T-cell (primary cell): ENCODE measurements around the gene TBC1D30. TPM values are rescaled to one million over a fixed set of nuclear protein-coding genes. Genes with fewer than 3 reads are reported as not detected.

Source experiments
- ATAC-seq, 4 experiments: fragments of 200-7000 bp in 3 of 4; fragments of 150-1000 bp in 1 of 4; cut with Tn5 transposase; replicated peaks in 1 of 4; 1 replicate in 3 of 4; 2 replicates in 1 of 4; pipeline ENCODE4 v1.10.0; 2021; ENCODE audit warnings: moderate library complexity in 3 of 4, mild to moderate bottlenecking in 2 of 4, moderate number of reproducible peaks in 1 of 4
- CTCF ChIA-PET, 2 donors: fragments of 300-600 bp; sonication (Branson Sonifier 250); formaldehyde crosslinking; loops; one replicate each; lab custom pipeline; 2022; ENCODE audit warnings: antibody characterized with exemption in 2 of 2; lab: Charles Lee
- POLR2A ChIA-PET, 2 donors: fragments of 300-600 bp; sonication (Branson Sonifier 250); formaldehyde crosslinking; loops; one replicate each; lab custom pipeline; 2022; ENCODE audit warnings: antibody characterized with exemption in 2 of 2; lab: Charles Lee
- DNase-seq, 35 experiments: peaks; one replicate each; pipeline versions ENCODE4 v3.0.0 to v3.0.0-alpha.2; 2013 to 2023
- H3K27ac ChIP-seq: one replicate; pipeline ENCODE4 v1.5.1; 2013; ENCODE audit warnings: low read length
- H3K27me3 ChIP-seq, 2 experiments: replicated peaks in 1 of 2; 1 replicate in 1 of 2; 2 replicates in 1 of 2; pipeline versions ENCODE4 v1.6.1 to v1.7.0; 2013; ENCODE audit warnings: low read length in 1 of 2, mixed read lengths in 1 of 2; ENCODE audit not compliant: control insufficient read depth in 2 of 2, insufficient read depth in 2 of 2; ENCODE audit errors: extremely low read depth in 1 of 2
- H3K36me3 ChIP-seq, 2 donors: 1 replicate in 1 of 2; 2 replicates in 1 of 2; pipeline versions ENCODE4 v1.6.1 to v1.7.0; 2013; ENCODE audit warnings: low read length in 1 of 2; ENCODE audit not compliant: control insufficient read depth in 2 of 2, insufficient read depth in 1 of 2; ENCODE audit errors: extremely low read depth in 1 of 2
- H3K4me1 ChIP-seq, 2 experiments: 1 replicate in 1 of 2; 2 replicates in 1 of 2; pipeline versions ENCODE4 v1.6.1 to v1.7.0; 2013; ENCODE audit warnings: low read length in 2 of 2, mixed read lengths in 1 of 2; ENCODE audit not compliant: insufficient read depth in 2 of 2, control insufficient read depth in 1 of 2; ENCODE audit errors: extremely low read depth in 1 of 2
- H3K4me3 ChIP-seq, 2 donors: 1 replicate in 1 of 2; 2 replicates in 1 of 2; pipeline versions ENCODE4 v1.5.1 to v1.7.0; 2013; ENCODE audit warnings: mild to moderate bottlenecking in 2 of 2, low read length in 1 of 2, moderate library complexity in 1 of 2; ENCODE audit not compliant: control insufficient read depth in 1 of 2; ENCODE audit errors: extremely low read depth in 1 of 2
- H3K9me3 ChIP-seq: 2 replicates; pipeline ENCODE4 v1.7.0; 2013
- H3K27ac Mint-ChIP-seq, 2 donors: one replicate each; pipeline ENCODE4 v1.8.0; 2020 to 2021; ENCODE audit warnings: mild to moderate bottlenecking in 2 of 2, mixed read lengths in 2 of 2
- H3K27me3 Mint-ChIP-seq, 2 donors: one replicate each; pipeline ENCODE4 v1.8.0; 2021 to 2022; ENCODE audit warnings: mixed read lengths in 2 of 2
- H3K36me3 Mint-ChIP-seq: one replicate; pipeline ENCODE4 v1.8.0; 2021; ENCODE audit warnings: mixed read lengths
- H3K4me1 Mint-ChIP-seq, 3 donors: one replicate each; pipeline ENCODE4 v1.8.0; 2020 to 2022; ENCODE audit warnings: mixed read lengths in 3 of 3, mild to moderate bottlenecking in 1 of 3
- H3K4me3 Mint-ChIP-seq, 3 donors: one replicate each; pipeline ENCODE4 v1.8.0; 2020 to 2022; ENCODE audit warnings: mild to moderate bottlenecking in 3 of 3, mixed read lengths in 3 of 3, moderate library complexity in 3 of 3
- H3K9me3 Mint-ChIP-seq, 3 donors: one replicate each; pipeline ENCODE4 v1.8.0; 2020 to 2022; ENCODE audit warnings: mixed read lengths in 3 of 3
- WGBS: methylation state at CpG from one replicate; pipeline ENCODE4 v1.1.5; 2013; ENCODE audit warnings: missing lambda C conversion rate; ENCODE audit not compliant: insufficient coverage; 5-methylcytosine and 5-hydroxymethylcytosine counted together
- total RNA-seq, 35 experiments: library from RNA in 6 of 35; stranded (reverse) in 6 of 35; fragments of 120-200 nt in 1 of 35; gene quantifications; one replicate each; pipeline versions ENCODE4 v1.2.1 to v1.2.4 and lab custom pipeline; 2013 to 2026

The TBC1D30 gene
- total RNA-seq, 5 donors from 2014 or later (not counting 1 experiment from before 2014, with no cell fraction given), result 0.07 to 0.73 (median 0.41) TPM

DNA sequence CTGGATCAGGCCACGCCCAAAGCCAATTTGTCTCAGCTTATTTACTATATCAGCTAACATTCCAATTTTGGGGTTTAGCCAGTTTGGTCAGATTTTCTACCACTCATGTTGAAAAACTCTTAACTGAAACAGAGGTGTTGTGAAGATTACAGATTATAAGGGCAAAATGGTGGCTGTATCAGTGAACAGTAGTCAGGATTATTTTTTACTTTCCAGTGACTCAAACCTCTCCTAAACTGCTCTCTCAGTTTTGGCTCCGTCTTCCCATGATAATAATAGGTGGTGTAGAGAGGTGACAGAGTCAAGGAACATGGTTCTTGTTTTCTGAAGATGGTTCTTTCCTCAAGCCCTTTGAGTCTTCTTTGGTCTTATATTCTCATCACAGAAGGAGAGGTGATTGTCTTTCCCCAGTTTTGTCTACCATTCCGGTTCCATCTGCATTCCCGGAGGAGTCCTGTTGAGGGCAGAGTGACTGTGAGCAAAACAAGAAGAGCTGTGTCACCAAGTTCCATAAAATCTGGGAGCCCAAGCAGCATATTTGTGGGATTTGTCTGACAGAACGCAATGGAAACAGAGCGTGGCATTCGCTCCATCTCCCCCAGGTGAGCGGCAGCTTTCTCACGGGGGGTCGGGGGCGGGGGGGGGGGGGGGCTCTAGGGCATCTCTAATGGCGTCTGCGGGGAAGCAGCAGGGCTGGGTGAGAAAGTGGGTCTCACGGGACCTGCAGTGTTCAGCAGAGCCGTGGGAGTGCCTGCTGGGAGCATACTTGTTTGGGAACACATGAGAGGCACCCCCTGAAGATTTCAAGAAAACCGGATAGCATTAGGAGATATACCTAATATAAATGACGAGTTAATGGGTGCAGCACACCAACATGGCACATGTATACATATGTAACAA, 59.1 kb downstream of the TBC1D30 start:
- 76% methylated on average over 5 of the region's 17 CpGs for WGBS
- DNase-seq (no peak), ATAC-seq (no peak)
- Histone ChIP-seq H3K36me3 (no peaks in the 10 kb centered on the region), H3K4me1 (no peaks in the 10 kb centered on the region), H3K27ac (no peak overlapping the region), H3K9me3 (no peaks in the 10 kb centered on the region), H3K27me3 (peaks cover 0 to 2% of the 10 kb centered on the region in 2 experiments), H3K4me3 (no peak overlapping the region)
- ChIA-PET CTCF (interaction anchor here in 1 of 2 donors (0.7 to 0.8 kb wide), 2 partner anchors 11 to 349 kb away, joined by 3 read pairs; no protein-coding TSS in a partner anchor), POLR2A (interaction anchor here in 1 of 2 donors (0.6 kb wide), 1 partner anchor 8 kb away, joined by 3 read pairs; no protein-coding TSS in a partner anchor)
- no peaks in the 10 kb centered on the region for H3K36me3 Mint-ChIP-seq
- H3K9me3 Mint-ChIP-seq, result peaks cover 0 to 2% (median 0%) of the 10 kb centered on the region in 3 donors
- no peaks in the 10 kb centered on the region for H3K4me1 Mint-ChIP-seq
- no peak overlapping the region for H3K27ac Mint-ChIP-seq
- no peak overlapping the region for H3K4me3 Mint-ChIP-seq
- peaks cover 5 to 12% of the 10 kb centered on the region in 2 donors for H3K27me3 Mint-ChIP-seq

DNA sequence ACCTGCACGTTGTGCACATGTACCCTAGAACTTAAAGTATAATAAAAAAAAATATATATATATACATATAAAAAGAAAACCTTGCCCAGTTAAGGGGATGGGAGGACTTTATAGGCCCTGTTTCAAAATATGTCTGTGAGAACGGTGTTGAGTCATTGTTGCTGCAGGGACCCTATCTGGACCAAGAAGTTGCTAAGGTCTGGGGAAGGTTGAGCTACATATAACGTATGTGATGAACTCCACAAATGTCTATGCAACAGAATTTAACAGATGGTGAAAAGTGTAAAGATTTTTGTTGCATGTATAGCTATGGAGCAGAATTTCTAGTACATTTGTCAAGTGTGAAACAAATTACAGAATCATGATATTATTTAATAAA, 59.7 kb downstream of the TBC1D30 start:
- Histone ChIP-seq H3K9me3 (no peaks in the 10 kb centered on the region), H3K27me3 (peaks cover 0 to 2% of the 10 kb centered on the region in 2 experiments), H3K27ac (no peak overlapping the region), H3K4me3 (no peak overlapping the region), H3K36me3 (no peaks in the 10 kb centered on the region), H3K4me1 (no peaks in the 10 kb centered on the region)
- no CpG with 5 or more reads among the region's 3 CpGs for whole genome bisulfite sequencing
- Mint-ChIP-seq H3K9me3 (peaks cover 0 to 2% (median 0%) of the 10 kb centered on the region in 3 donors), H3K36me3 (no peaks in the 10 kb centered on the region), H3K27ac (no peak overlapping the region), H3K4me3 (no peak overlapping the region), H3K4me1 (no peaks in the 10 kb centered on the region), H3K27me3 (peaks cover 9 to 12% of the 10 kb centered on the region in 2 donors)
- ChIA-PET CTCF (interaction anchor here in 1 of 2 donors (0.7 kb wide), 1 partner anchor 348 kb away, joined by 3 read pairs; no protein-coding TSS in a partner anchor), POLR2A (interaction anchor here in 1 of 2 donors (0.6 kb wide), 1 partner anchor 9 kb away, joined by 3 read pairs; no protein-coding TSS in a partner anchor)
- DNase-seq, result no peak
- no peak for ATAC-seq

DNA sequence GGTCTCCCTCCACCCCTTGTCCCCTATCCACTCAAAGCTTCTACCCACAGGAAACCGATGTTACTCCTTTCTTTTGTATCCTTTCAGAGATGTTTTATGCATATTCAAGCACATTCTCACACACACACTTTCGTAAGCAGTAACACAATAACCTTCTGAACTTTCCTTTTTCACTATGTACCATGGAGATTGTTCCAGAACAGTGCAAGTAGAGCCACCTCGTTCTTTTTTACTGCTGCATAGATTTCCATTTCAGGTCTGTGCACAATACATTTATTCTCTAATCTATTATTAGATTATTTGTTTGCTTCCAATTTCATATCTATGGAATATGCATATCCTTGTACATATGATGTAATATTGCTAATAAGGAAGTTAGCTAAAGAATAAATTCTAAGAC, 60.3 kb downstream of the TBC1D30 start:
- no peaks in the 10 kb centered on the region for H3K4me1 ChIP-seq
- peaks cover 10 to 11% of the 10 kb centered on the region in 2 donors for H3K27me3 Mint-ChIP-seq
- no peak for ATAC-seq
- no peaks in the 10 kb centered on the region for H3K9me3 ChIP-seq
- no peaks in the 10 kb centered on the region for H3K4me1 Mint-ChIP-seq
- H3K4me3 Mint-ChIP-seq, result no peak overlapping the region
- POLR2A ChIA-PET, result interaction anchor here in 1 of 2 donors (0.6 kb wide), 1 partner anchor 9 kb away, joined by 3 read pairs; no protein-coding TSS in a partner anchor
- H3K27ac ChIP-seq, result no peak overlapping the region
- H3K9me3 Mint-ChIP-seq, result peaks cover 0 to 2% (median 0%) of the 10 kb centered on the region in 3 donors
- H3K27ac Mint-ChIP-seq, result no peak overlapping the region
- 17% methylated on average over 1 of the region's 3 CpGs for WGBS
- CTCF ChIA-PET, result interaction anchor here in 1 of 2 donors (0.7 kb wide), 1 partner anchor 348 kb away, joined by 3 read pairs; no protein-coding TSS in a partner anchor
- no peak overlapping the region for H3K4me3 ChIP-seq
- DNase-seq, result no peak
- no peaks in the 10 kb centered on the region for H3K36me3 ChIP-seq
- H3K36me3 Mint-ChIP-seq, result no peaks in the 10 kb centered on the region
- peaks cover 0 to 2% of the 10 kb centered on the region in 2 experiments for H3K27me3 ChIP-seq

DNA sequence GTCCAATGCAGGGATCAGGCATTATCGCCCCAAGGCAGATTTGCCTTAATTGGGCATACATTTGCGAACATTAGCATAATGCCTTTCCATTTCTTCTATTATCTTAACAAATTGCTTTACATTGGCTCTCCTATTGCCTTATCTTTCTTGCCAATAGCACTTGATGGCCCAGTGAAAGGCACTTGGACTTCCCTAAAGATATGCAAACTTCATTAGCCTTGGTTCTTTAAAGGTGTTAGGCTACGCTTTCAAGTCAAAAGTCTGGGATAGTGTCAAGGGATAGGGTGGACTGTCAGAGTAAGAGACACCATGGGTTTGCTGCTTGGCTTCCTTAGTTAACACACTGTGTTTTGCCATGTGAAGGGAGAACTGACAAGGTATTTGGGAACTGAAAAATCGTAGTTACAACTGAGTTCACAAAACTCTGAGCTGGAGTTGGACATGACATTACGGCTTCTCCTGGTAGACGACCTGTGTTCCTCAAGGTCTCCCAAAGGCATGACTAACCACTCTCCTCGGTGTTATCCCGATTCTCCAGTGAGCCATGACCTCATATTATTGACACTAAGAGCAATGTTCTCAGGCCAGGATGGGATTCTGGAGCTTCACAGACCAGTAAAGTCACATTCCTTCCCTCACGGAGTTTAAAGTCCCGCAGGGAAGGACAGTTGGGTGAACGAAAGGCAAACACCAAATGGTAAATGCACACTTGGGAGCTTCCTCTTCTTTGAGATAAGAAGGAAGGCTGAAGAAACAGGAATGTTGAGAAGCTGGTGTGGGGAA, 65.2 kb downstream of the TBC1D30 start:
- H3K27ac Mint-ChIP-seq, result no peak overlapping the region
- no peaks in the 10 kb centered on the region for H3K4me1 ChIP-seq
- no peaks in the 10 kb centered on the region for H3K9me3 ChIP-seq
- H3K9me3 Mint-ChIP-seq, result no peaks in the 10 kb centered on the region
- DNase-seq (no peak), ATAC-seq (no peak)
- ChIA-PET POLR2A (interaction anchor here in 1 of 2 donors (0.6 kb wide), 1 partner anchor 12 kb away, joined by 3 read pairs; no protein-coding TSS in a partner anchor), CTCF (interaction anchor here (0.7 to 3.5 kb wide), 12 partner anchors 11 to 1975 kb away, joined by 3 to 69 read pairs (median 4); no protein-coding TSS in a partner anchor)
- H3K36me3 Mint-ChIP-seq, result no peaks in the 10 kb centered on the region
- peaks cover 0 to 3% of the 10 kb centered on the region in 2 experiments for H3K27me3 ChIP-seq
- H3K4me1 Mint-ChIP-seq, result no peaks in the 10 kb centered on the region
- peaks cover 10 to 30% of the 10 kb centered on the region in 2 donors for H3K27me3 Mint-ChIP-seq
- 61% methylated on average over 7 of the region's 11 CpGs for WGBS
- H3K36me3 ChIP-seq, result no peaks in the 10 kb centered on the region
- no peak overlapping the region for H3K4me3 ChIP-seq
- no peak overlapping the region for H3K4me3 Mint-ChIP-seq
- H3K27ac ChIP-seq, result no peak overlapping the region

DNA sequence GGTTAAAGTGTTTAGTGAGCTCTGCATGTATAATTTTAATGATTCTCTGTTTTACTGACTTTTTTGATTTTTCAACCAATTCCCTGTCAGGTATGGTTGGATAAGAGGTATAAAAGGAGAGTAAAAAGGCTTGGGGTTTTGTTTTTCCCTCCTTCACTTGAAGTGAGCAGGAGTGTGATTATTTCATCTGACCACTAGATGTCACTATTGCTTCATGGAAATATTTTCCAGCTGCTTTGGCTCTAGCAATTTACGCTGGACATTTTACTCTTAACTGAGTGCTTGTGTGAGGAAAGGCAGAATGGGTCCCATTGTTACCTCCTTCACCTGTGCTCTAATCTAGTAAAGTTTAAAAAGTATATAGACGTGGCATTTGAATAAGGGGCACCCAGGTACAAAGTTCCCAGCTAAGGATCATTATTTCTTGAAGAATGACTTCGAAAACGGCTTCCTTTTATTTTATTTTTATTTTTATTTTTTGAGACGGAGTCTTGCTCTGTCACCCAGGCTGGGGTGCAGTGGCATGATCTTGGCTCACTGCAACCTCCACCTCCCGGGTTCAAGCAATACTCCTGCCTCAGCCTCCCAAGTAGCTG, 66.5 kb downstream of the TBC1D30 start:
- ChIA-PET POLR2A (interaction anchor here in 1 of 2 donors (0.7 kb wide), 1 partner anchor 12 kb away, joined by 3 read pairs; no protein-coding TSS in a partner anchor), CTCF (interaction anchor here (0.6 to 3.5 kb wide), 23 partner anchors 10 to 1962 kb away, joined by 3 to 69 read pairs (median 4); no protein-coding TSS in a partner anchor)
- Mint-ChIP-seq H3K36me3 (no peaks in the 10 kb centered on the region), H3K9me3 (no peaks in the 10 kb centered on the region), H3K4me3 (no peak overlapping the region), H3K27ac (peak overlapping the region in 1 of 2 donors; percentile 46), H3K4me1 (no peaks in the 10 kb centered on the region), H3K27me3 (peaks cover 10 to 26% of the 10 kb centered on the region in 2 donors)
- DNase-seq, result peak in 3 of 35 experiments; percentile 3 to 75 (median 24)
- Histone ChIP-seq H3K27ac (no peak overlapping the region), H3K4me1 (no peaks in the 10 kb centered on the region), H3K27me3 (peaks cover 0 to 3% of the 10 kb centered on the region in 2 experiments), H3K9me3 (no peaks in the 10 kb centered on the region), H3K4me3 (no peak overlapping the region), H3K36me3 (no peaks in the 10 kb centered on the region)
- 80% methylated on average over 1 of the region's 6 CpGs for WGBS
- peak in 2 of 4 experiments; percentile 34 to 49 for ATAC-seq
